Stimulated activated CD4-positive, alpha-beta T cell treated with anti-CD3 and anti-CD28 coated beads, Interleukin-12 subunit alpha, Interleukin-12 subunit beta, amount 100 ng/mL, for 4 hours (primary cell): ENCODE results near the gene CPLX4.

Source experiments
- DNase-seq: peaks from one replicate; pipeline ENCODE4 v3.0.0-alpha.2; 2020

CPLX4 gene

GRCh38 chr18:59305295-59305694 lies 13.2 kb downstream of the CPLX4 start:
- DNase-seq = no peak

- DNase-seq = no peak
Observed at GRCh38 chr18:59303656-59304195, 14.7 kb downstream of the CPLX4 start.

- no peak for DNase-seq
Observed at GRCh38 chr18:59303006-59303405, 15.4 kb downstream of the CPLX4 start.

- no peak for DNase-seq
Observed at GRCh38 chr18:59301929-59302328, 16.5 kb downstream of the CPLX4 start.

GRCh38 chr18:59300676-59301285 lies 17.7 kb downstream of the CPLX4 start:
- no peak for DNase-seq

- DNase-seq = no peak
Observed at GRCh38 chr18:59298871-59299270, 19.6 kb downstream of the CPLX4 start.

GRCh38 chr18:59293317-59293716 lies 25.1 kb downstream of the CPLX4 start:
- no peak for DNase-seq

- DNase-seq = no peak
Observed at GRCh38 chr18:59286341-59286740, 32.1 kb downstream of the CPLX4 start.

GRCh38 chr18:59282341-59282740 lies 36.1 kb downstream of the CPLX4 start:
- no peak for DNase-seq

- no peak for DNase-seq
Observed at GRCh38 chr18:59279722-59280121, 38.7 kb downstream of the CPLX4 start.

GRCh38 chr18:59279193-59279592 lies 39.3 kb downstream of the CPLX4 start:
- DNase-seq = no peak

GRCh38 chr18:59278793-59279192 lies 39.7 kb downstream of the CPLX4 start:
- no peak for DNase-seq

- DNase-seq = no peak
Observed at GRCh38 chr18:59276047-59276446, 42.4 kb downstream of the CPLX4 start.

- DNase-seq = no peak
Observed at GRCh38 chr18:59275406-59275949, 43.0 kb downstream of the CPLX4 start.

GRCh38 chr18:59274533-59274928 lies 43.9 kb downstream of the CPLX4 start:
- DNase-seq = no peak

GRCh38 chr18:59273759-59274532 lies 44.5 kb downstream of the CPLX4 start:
- DNase-seq = no peak

GRCh38 chr18:59272891-59273758 lies 45.3 kb downstream of the CPLX4 start, which contains the start of gene RAX:
Gene RAX (minus strand): TSS chr18:59273454. CDS start chr18:59273206, 248 bp downstream.
- DNase-seq = no peak

- DNase-seq = no peak
Observed at GRCh38 chr18:59272221-59272888, 46.1 kb downstream of the CPLX4 start.

- DNase-seq = no peak
Observed at GRCh38 chr18:59271606-59272220, 46.7 kb downstream of the CPLX4 start.

GRCh38 chr18:59270689-59271257 lies 47.7 kb downstream of the CPLX4 start:
- no peak for DNase-seq

GRCh38 chr18:59269563-59270119 lies 48.8 kb downstream of the CPLX4 start:
- DNase-seq = no peak
